Right cardiac atrium (tissue), 5 donors: ENCODE data around the gene GABRQ. TPM values are rescaled to one million over a fixed set of nuclear protein-coding genes. Genes with fewer than 3 reads are reported as not detected.

Experiments used
- ATAC-seq, 2 donors: fragments of 200-7000 bp; cut with Tn5 transposase; one replicate each; pipeline versions ENCODE4 v1.8.0 to v1.9.1; 2020; ENCODE audit warnings: moderate library complexity in 2 of 2, mild to moderate bottlenecking in 1 of 2
- DNase-seq, 3 donors: peaks; one replicate each; pipeline ENCODE4 v3.0.0-alpha.2; 2020
- H3K27ac ChIP-seq: one replicate; pipeline ENCODE4 v1.5.1; 2013; ENCODE audit warnings: mild to moderate bottlenecking, low read length, control low read depth, moderate library complexity
- H3K27me3 ChIP-seq: one replicate; pipeline ENCODE4 v1.6.1; 2013; ENCODE audit not compliant: control insufficient read depth, insufficient read depth
- H3K4me1 ChIP-seq: one replicate; pipeline ENCODE4 v1.6.1; 2013; ENCODE audit warnings: low read length; ENCODE audit not compliant: control insufficient read depth, insufficient read depth
- H3K4me3 ChIP-seq: one replicate; pipeline ENCODE4 v1.5.1; 2013; ENCODE audit warnings: low read length, control low read depth
- H3K9me3 ChIP-seq: one replicate; pipeline ENCODE4 v1.6.1; 2013; ENCODE audit warnings: low read length; ENCODE audit not compliant: control insufficient read depth
- WGBS: extraction: QIAGEN DNeasy Blood & Tissue Kit; methylation state at CpG from one replicate; pipeline ENCODE4 v1.1.7; 2013; 5-methylcytosine and 5-hydroxymethylcytosine counted together
- intact Hi-C, 4 donors: fragments of 100-400 bp; cut with DNase I; formaldehyde crosslinking; loops; one replicate each; pipeline versions ENCODE4 v1.11.0 to v1.14.0; 2022 to 2023
- long read RNA-seq, 4 donors: library from polyadenylated mRNA; unstranded; transcript quantifications; one replicate each; pipeline ENCODE4 v2.0.0, GENCODE V29; 2020 to 2021
- polyA plus RNA-seq: library from polyadenylated mRNA; stranded (reverse); fragments of 200-250 nt; gene quantifications from one replicate; pipeline ENCODE4 v1.2.3, GENCODE V29; 2013
- total RNA-seq, 4 donors: library from RNA; stranded (reverse); fragmentation: NEBNext Ultra II Directional; extraction: Animal tissue kit (Norgen Biotek cat#: 25700); gene quantifications; one replicate each; pipeline ENCODE4 v1.2.1, GENCODE V29; 2021
- donor health status: healthy with polysubstance abuse.
- donor health status: DM: no; HTN: yes; CAD: no.
- donor health status: DM: no; HTN: no; CAD: no.
- donor health status: DM: no; HTN: yes; CAD: no; lungs with severe emphysema.
- donor health status: DM: yes; HTN: yes; CAD: no.

The GABRQ gene
- not detected for total RNA-seq
- not detected for polyA plus RNA-seq
- long read RNA-seq, donor 1, result 0 reads
- long read RNA-seq, donor 2, result 0 reads
- long read RNA-seq, donor 3, result 0 reads
- long read RNA-seq, donor 4, result 0 reads

- intact Hi-C loops, result loop anchor here in 2 of 4 donors (5.0 kb wide), 2 partner anchors 179 to 891 kb away; no protein-coding TSS in a partner anchor
- WGBS, result 2% methylated on average over 61 of the region's 64 CpGs
- Histone ChIP-seq H3K27ac (no peak within 1 kb of the TSS), H3K4me1 (no peaks in the 10 kb centered on the region), H3K9me3 (no peaks in the 10 kb centered on the region), H3K27me3 (no peaks in the 10 kb centered on the region), H3K4me3 (no peak within 1 kb of the TSS)
- peak; percentile 39 to 70 (median 53) for DNase-seq
- ATAC-seq, result peak in 1 of 2 donors; percentile 72
Measured at GRCh38 chrX:152637649-152638442, at the start of gene GABRQ. TSS of gene GABRQ (plus strand) at chrX:152637895. CDS start at chrX:152638203, 308 bp downstream.

GRCh38 chrX:152588206-152588605 lies 49.5 kb upstream of the GABRQ start:
- H3K4me1 ChIP-seq, result no peaks in the 10 kb centered on the region
- H3K9me3 ChIP-seq, result no peaks in the 10 kb centered on the region
- no peak overlapping the region for H3K4me3 ChIP-seq
- no peak for ATAC-seq
- DNase-seq, result no peak
- intact Hi-C loops, result no loop called here
- H3K27ac ChIP-seq, result no peak overlapping the region
- H3K27me3 ChIP-seq, result no peaks in the 10 kb centered on the region

- H3K4me1 ChIP-seq, result no peaks in the 10 kb centered on the region
- 44% methylated on average over 5 of the region's 5 CpGs for WGBS
Measured at GRCh38 chrX:152600853-152601633, 36.7 kb upstream of the GABRQ start.

GRCh38 chrX:152601848-152602616 lies 35.7 kb upstream of the GABRQ start:
- intact Hi-C loops, result no loop called here
- H3K4me1 ChIP-seq, result no peaks in the 10 kb centered on the region
- WGBS, result 41% methylated on average over 6 of the region's 6 CpGs
- DNase-seq, result no peak
- no peaks in the 10 kb centered on the region for H3K27me3 ChIP-seq
- no peak for ATAC-seq
- H3K4me3 ChIP-seq, result no peak overlapping the region
- no peak overlapping the region for H3K27ac ChIP-seq
- H3K9me3 ChIP-seq, result no peaks in the 10 kb centered on the region

More at GRCh38 chrX:152600853-152601633, 36.7 kb upstream of the GABRQ start:
- Histone ChIP-seq H3K9me3 (no peaks in the 10 kb centered on the region), H3K4me3 (no peak overlapping the region), H3K27me3 (no peaks in the 10 kb centered on the region), H3K27ac (no peak overlapping the region)
- DNase-seq (no peak), ATAC-seq (no peak)
- intact Hi-C loops, result no loop called here

- Histone ChIP-seq H3K4me3 (no peak overlapping the region), H3K9me3 (no peaks in the 10 kb centered on the region), H3K27me3 (no peaks in the 10 kb centered on the region), H3K4me1 (no peaks in the 10 kb centered on the region), H3K27ac (no peak overlapping the region)
- WGBS, result 81% methylated on average over 1 of the region's 1 CpG
- ATAC-seq (no peak), DNase-seq (no peak)
- intact Hi-C loops, result no loop called here
Measured at GRCh38 chrX:152614791-152615190, 22.9 kb upstream of the GABRQ start.

- WGBS, result 77% methylated on average over 2 of the region's 2 CpGs
Measured at GRCh38 chrX:152619897-152620296, 17.8 kb upstream of the GABRQ start.

GRCh38 chrX:152632445-152633097 lies 5.1 kb upstream of the GABRQ start:
- 47% methylated on average over 7 of the region's 7 CpGs for WGBS
- intact Hi-C loops, result loop anchor here in 2 of 4 donors (5.0 kb wide), 1 partner anchor 880 kb away; no protein-coding TSS in a partner anchor
- no peak for ATAC-seq
- no peaks in the 10 kb centered on the region for H3K27me3 ChIP-seq
- no peak overlapping the region for H3K4me3 ChIP-seq
- no peak overlapping the region for H3K27ac ChIP-seq
- DNase-seq, result peak in 2 of 3 donors; percentile 28 to 54
- no peaks in the 10 kb centered on the region for H3K9me3 ChIP-seq
- no peaks in the 10 kb centered on the region for H3K4me1 ChIP-seq

More at GRCh38 chrX:152619897-152620296, 17.8 kb upstream of the GABRQ start:
- DNase-seq (no peak), ATAC-seq (no peak)
- no peaks in the 10 kb centered on the region for H3K4me1 ChIP-seq
- no peaks in the 10 kb centered on the region for H3K9me3 ChIP-seq
- no peak overlapping the region for H3K4me3 ChIP-seq
- H3K27me3 ChIP-seq, result no peaks in the 10 kb centered on the region
- intact Hi-C loops, result no loop called here
- no peak overlapping the region for H3K27ac ChIP-seq

- no peak overlapping the region for H3K27ac ChIP-seq
- intact Hi-C loops, result loop anchor here in 2 of 4 donors (2.0 to 5.0 kb wide), 3 partner anchors 181 to 889 kb away; no protein-coding TSS in a partner anchor
- no peaks in the 10 kb centered on the region for H3K4me1 ChIP-seq
- no peaks in the 10 kb centered on the region for H3K9me3 ChIP-seq
- H3K27me3 ChIP-seq, result no peaks in the 10 kb centered on the region
- no peak for ATAC-seq
- WGBS, result 6% methylated on average over 7 of the region's 7 CpGs
- no peak overlapping the region for H3K4me3 ChIP-seq
- no peak for DNase-seq
Measured at GRCh38 chrX:152635941-152636340, 1.8 kb upstream of the GABRQ start.

- no peaks in the 10 kb centered on the region for H3K9me3 ChIP-seq
- intact Hi-C loops, result loop anchor here in 2 of 4 donors (5.0 kb wide), 2 partner anchors 179 to 891 kb away; no protein-coding TSS in a partner anchor
- H3K4me3 ChIP-seq, result no peak overlapping the region
- WGBS, result 6% methylated on average over 23 of the region's 23 CpGs
- no peaks in the 10 kb centered on the region for H3K4me1 ChIP-seq
- no peak overlapping the region for H3K27ac ChIP-seq
- DNase-seq (no peak), ATAC-seq (no peak)
- no peaks in the 10 kb centered on the region for H3K27me3 ChIP-seq
Measured at GRCh38 chrX:152638443-152638904, 779 bp downstream of the GABRQ start.

- H3K27ac ChIP-seq, result no peak overlapping the region
- H3K4me3 ChIP-seq, result no peak overlapping the region
- ATAC-seq (no peak), DNase-seq (no peak)
- intact Hi-C loops, result loop anchor here in 2 of 4 donors (5.0 kb wide), 2 partner anchors 178 to 892 kb away; no protein-coding TSS in a partner anchor
- 73% methylated on average over 7 of the region's 7 CpGs for WGBS
- H3K4me1 ChIP-seq, result no peaks in the 10 kb centered on the region
- H3K9me3 ChIP-seq, result no peaks in the 10 kb centered on the region
- no peaks in the 10 kb centered on the region for H3K27me3 ChIP-seq
Measured at GRCh38 chrX:152639426-152639825, 1.7 kb downstream of the GABRQ start.
